Measurements from ENCODE around the gene MBOAT2.

MBOAT2 gene

DNA sequence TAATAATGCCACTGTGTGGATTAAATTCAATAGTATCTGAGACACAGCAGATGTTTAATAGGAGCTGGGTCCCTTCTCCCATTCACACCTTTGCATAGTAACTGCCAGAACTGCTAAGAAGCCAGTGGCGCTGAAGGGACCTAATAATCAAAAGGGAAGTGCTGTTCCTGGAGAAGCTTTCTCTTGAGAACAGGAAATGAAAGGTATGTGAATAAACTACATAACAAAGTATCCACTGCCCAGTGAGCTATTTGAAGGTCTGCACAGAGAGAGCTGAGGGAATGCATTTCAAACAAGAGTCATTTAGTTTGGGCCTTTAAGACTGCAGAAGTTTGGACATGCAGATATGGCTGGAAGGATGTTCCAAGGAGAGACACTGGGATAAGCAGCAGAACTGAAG lies 110.0 kb downstream of the MBOAT2 start:
- Histone ChIP-seq H3K27ac (ENCODE audit: low read depth, low read length) (no peak overlapping the region), H3K27me3 (ENCODE audit: insufficient read depth, low read length) (no peaks in the 10 kb centered on the region), H3K9ac (ENCODE audit: low read depth, low read length) (no peak overlapping the region), H3K4me3 (ENCODE audit: low read length) (no peak overlapping the region), H3K36me3 (ENCODE audit: insufficient read depth, low read length) (peaks cover 15% of the 10 kb centered on the region), H3K9me3 (ENCODE audit: insufficient read depth, low read depth, low read length) (peaks cover 8% of the 10 kb centered on the region; the same call in 1 of the 2 replicates), H3K4me1 (ENCODE audit: insufficient read depth, low read length) (peaks cover 16% of the 10 kb centered on the region)
- WGBS: 60% methylated on average over 1 of the region's 1 CpG

GRCh38 chr2:8892111-8892510 lies 111.4 kb downstream of the MBOAT2 start:
- H3K9ac ChIP-seq (ENCODE audit: low read depth, low read length): no peak overlapping the region
- H3K9me3 ChIP-seq (ENCODE audit: insufficient read depth, low read depth, low read length): peaks cover 8% of the 10 kb centered on the region; the same call in 1 of the 2 replicates
- no peak overlapping the region for H3K27ac ChIP-seq (ENCODE audit: low read depth, low read length)
- H3K36me3 ChIP-seq (ENCODE audit: insufficient read depth, low read length): peaks cover 15% of the 10 kb centered on the region
- H3K4me3 ChIP-seq (ENCODE audit: low read length): no peak overlapping the region
- 91% methylated on average over 2 of the region's 2 CpGs for WGBS
- no peaks in the 10 kb centered on the region for H3K27me3 ChIP-seq (ENCODE audit: insufficient read depth, low read length)
- H3K4me1 ChIP-seq (ENCODE audit: insufficient read depth, low read length): peaks cover 22% of the 10 kb centered on the region

DNA sequence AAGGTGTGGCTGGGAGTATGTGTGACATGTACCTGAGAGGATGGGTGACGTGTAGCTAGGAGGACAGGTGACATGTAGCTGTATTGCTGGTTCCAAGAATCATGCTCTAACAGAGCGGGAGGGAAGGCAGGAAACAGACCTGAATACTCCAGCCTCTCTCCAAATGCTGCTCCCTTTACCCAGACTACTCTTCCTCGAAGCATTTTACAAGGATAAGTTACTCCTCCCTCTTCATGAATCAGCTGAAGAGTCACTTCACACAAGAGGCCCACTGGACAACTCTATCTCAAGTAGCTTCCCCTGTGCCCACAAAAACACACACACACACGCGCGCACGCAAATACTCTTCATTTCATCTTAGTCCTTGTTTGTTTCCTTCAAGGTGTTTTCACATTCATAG lies 113.5 kb downstream of the MBOAT2 start:
- Histone ChIP-seq H3K4me3 (ENCODE audit: low read length) (no peak overlapping the region), H3K36me3 (ENCODE audit: insufficient read depth, low read length) (peaks cover 8% of the 10 kb centered on the region; the same call in 1 of the 2 replicates), H3K27me3 (ENCODE audit: insufficient read depth, low read length) (no peaks in the 10 kb centered on the region), H3K9ac (ENCODE audit: low read depth, low read length) (no peak overlapping the region), H3K4me1 (ENCODE audit: insufficient read depth, low read length) (peaks cover 22% of the 10 kb centered on the region), H3K27ac (ENCODE audit: low read depth, low read length) (no peak overlapping the region), H3K9me3 (ENCODE audit: insufficient read depth, low read depth, low read length) (peaks cover under 1% of the 10 kb centered on the region; the same call in 1 of the 2 replicates)
- WGBS: 91% methylated on average over 7 of the region's 7 CpGs

DNA sequence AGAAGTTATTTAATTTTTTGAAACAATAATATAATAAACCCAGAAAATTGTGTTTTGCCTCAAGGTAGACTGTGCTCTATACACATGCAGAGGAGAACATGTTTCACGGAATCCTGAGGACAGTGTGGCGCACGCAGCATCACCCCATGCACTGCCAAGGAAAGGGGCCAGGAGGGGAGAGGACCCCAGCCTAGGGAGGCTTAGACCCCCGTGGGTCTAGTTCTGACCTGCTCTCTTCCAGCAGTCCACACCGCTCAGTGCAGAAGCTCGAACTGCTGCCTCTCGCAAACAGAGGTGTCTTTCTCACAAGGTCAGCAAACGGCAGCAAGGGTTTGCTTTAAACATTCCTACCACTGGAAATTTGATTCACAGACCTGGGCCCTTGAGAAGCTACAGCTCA lies 114.5 kb downstream of the MBOAT2 start:
- H3K9ac ChIP-seq (ENCODE audit: low read depth, low read length): no peak overlapping the region
- WGBS: 88% methylated on average over 8 of the region's 8 CpGs
- H3K27me3 ChIP-seq (ENCODE audit: insufficient read depth, low read length): no peaks in the 10 kb centered on the region

DNA sequence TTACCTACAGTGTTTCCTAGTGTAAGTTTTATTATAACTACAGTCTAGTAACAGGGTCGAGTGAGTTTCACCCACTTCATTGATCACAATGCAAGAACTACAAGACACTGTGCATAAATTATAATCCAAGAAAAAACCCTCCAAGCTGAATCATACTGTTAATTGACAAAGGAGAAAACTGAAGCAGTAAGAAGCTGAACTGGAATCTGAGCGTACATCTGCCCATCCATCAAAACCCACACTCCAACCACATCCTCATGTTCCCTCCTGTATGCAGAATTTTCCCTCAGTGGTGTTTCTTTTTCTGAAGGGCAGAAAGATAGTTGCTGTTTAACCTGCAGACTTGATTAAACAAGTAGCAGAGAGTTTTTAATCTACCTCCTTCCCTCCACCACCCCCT lies 116.6 kb downstream of the MBOAT2 start:
- peaks cover 11% of the 10 kb centered on the region for H3K4me1 ChIP-seq (ENCODE audit: insufficient read depth, low read length)
- H3K4me3 ChIP-seq (ENCODE audit: low read length): no peak overlapping the region
- no peaks in the 10 kb centered on the region for H3K36me3 ChIP-seq (ENCODE audit: insufficient read depth, low read length)
- no peaks in the 10 kb centered on the region for H3K27me3 ChIP-seq (ENCODE audit: insufficient read depth, low read length)
- 94% methylated on average over 1 of the region's 2 CpGs for WGBS
- H3K9ac ChIP-seq (ENCODE audit: low read depth, low read length): no peak overlapping the region
- H3K27ac ChIP-seq (ENCODE audit: low read depth, low read length): no peak overlapping the region
- H3K9me3 ChIP-seq (ENCODE audit: insufficient read depth, low read depth, low read length): no peaks in the 10 kb centered on the region

More for the DNA sequence above, 114.5 kb downstream of the MBOAT2 start:
- no peak overlapping the region for H3K4me3 ChIP-seq (ENCODE audit: low read length)
- peaks cover 20% of the 10 kb centered on the region for H3K4me1 ChIP-seq (ENCODE audit: insufficient read depth, low read length)
- H3K27ac ChIP-seq (ENCODE audit: low read depth, low read length): no peak overlapping the region
- no peaks in the 10 kb centered on the region for H3K9me3 ChIP-seq (ENCODE audit: insufficient read depth, low read depth, low read length)
- H3K36me3 ChIP-seq (ENCODE audit: insufficient read depth, low read length): no peaks in the 10 kb centered on the region

- H3K9me3 ChIP-seq (ENCODE audit: insufficient read depth, low read depth, low read length): no peaks in the 10 kb centered on the region
- no peak overlapping the region for H3K4me3 ChIP-seq (ENCODE audit: low read length)
- WGBS: 100% methylated on average over 1 of the region's 1 CpG
- H3K4me1 ChIP-seq (ENCODE audit: insufficient read depth, low read length): peaks cover 11% of the 10 kb centered on the region
- no peaks in the 10 kb centered on the region for H3K36me3 ChIP-seq (ENCODE audit: insufficient read depth, low read length)
- H3K27ac ChIP-seq (ENCODE audit: low read depth, low read length): no peak overlapping the region
- H3K9ac ChIP-seq (ENCODE audit: low read depth, low read length): no peak overlapping the region
- no peaks in the 10 kb centered on the region for H3K27me3 ChIP-seq (ENCODE audit: insufficient read depth, low read length)
These were observed 117.3 kb downstream of the MBOAT2 start for GRCh38 chr2:8886202-8886518.

DNA sequence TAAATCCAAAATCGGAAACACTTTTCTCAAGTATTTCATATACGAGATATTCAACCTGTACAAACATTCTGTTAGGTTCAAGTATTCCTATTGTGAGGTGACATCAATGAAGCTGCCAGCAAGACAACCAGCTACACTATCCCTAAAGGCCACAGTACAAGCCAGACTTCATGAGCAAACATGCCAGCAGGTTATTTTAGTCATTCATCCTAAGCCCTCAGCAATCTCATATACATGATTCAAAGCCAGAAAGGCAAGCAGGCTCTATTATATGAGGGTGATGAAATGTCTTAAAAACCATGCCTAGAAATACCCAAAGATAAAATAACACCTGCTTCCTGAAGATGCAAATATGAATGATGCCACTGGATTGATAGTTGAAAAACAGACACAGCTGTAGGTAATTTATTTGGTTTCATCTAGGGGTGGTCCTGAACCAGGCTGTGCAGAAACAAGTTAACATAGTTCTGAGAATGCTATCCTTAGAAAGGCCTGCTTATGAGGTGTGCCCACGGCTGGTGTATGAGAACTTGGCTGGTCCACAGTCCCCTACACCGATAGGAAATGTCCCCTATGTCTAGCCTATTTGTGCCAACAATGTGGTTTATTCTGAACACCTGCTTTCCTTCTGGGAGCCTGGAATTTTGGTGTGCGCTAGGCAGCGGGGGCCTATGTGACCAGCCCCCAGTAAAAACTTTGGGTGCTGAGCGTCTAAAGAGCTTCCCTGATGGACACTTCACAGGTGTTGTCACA lies 117.9 kb downstream of the MBOAT2 start:
- Histone ChIP-seq H3K27ac (ENCODE audit: low read depth, low read length) (no peak overlapping the region), H3K9me3 (ENCODE audit: insufficient read depth, low read depth, low read length) (no peaks in the 10 kb centered on the region), H3K36me3 (ENCODE audit: insufficient read depth, low read length) (peaks cover 3% of the 10 kb centered on the region; the same call in 1 of the 2 replicates), H3K4me1 (ENCODE audit: insufficient read depth, low read length) (peaks cover 11% of the 10 kb centered on the region), H3K27me3 (ENCODE audit: insufficient read depth, low read length) (no peaks in the 10 kb centered on the region), H3K9ac (ENCODE audit: low read depth, low read length) (no peak overlapping the region), H3K4me3 (ENCODE audit: low read length) (no peak overlapping the region)
- WGBS: 92% methylated on average over 7 of the region's 7 CpGs

- Histone ChIP-seq H3K9ac (ENCODE audit: low read depth, low read length) (no peak overlapping the region), H3K4me3 (ENCODE audit: low read length) (no peak overlapping the region), H3K4me1 (ENCODE audit: insufficient read depth, low read length) (peaks cover 11% of the 10 kb centered on the region), H3K9me3 (ENCODE audit: insufficient read depth, low read depth, low read length) (no peaks in the 10 kb centered on the region), H3K27ac (ENCODE audit: low read depth, low read length) (no peak overlapping the region), H3K27me3 (ENCODE audit: insufficient read depth, low read length) (no peaks in the 10 kb centered on the region), H3K36me3 (ENCODE audit: insufficient read depth, low read length) (peaks cover 6% of the 10 kb centered on the region; the same call in 1 of the 2 replicates)
- 96% methylated on average over 4 of the region's 4 CpGs for WGBS
These were observed 118.7 kb downstream of the MBOAT2 start for GRCh38 chr2:8884812-8885211.

DNA sequence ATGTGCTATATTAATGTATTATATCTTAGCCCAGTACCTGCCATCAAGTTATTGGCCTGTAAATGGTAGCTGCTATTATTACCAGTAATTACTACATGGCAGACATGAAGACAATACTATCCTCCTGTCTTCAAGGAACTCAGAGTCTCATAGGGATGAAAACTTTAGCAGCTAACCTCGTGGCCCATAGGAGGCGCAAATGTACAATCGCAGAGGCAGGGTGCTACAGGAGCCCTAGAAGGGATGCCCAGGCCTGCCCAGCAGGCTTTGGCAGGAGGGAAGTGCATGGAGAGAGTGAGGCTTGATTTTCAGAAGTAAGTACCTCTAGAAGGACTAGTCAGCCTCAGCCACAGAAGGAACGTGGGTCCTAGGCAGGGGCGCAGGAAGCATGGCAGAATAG lies 121.4 kb downstream of the MBOAT2 start:
- WGBS: 63% methylated on average over 5 of the region's 5 CpGs
- Histone ChIP-seq H3K9ac (ENCODE audit: low read depth, low read length) (no peak overlapping the region), H3K36me3 (ENCODE audit: insufficient read depth, low read length) (peaks cover 12% of the 10 kb centered on the region; the same call in 1 of the 2 replicates), H3K4me1 (ENCODE audit: insufficient read depth, low read length) (no peaks in the 10 kb centered on the region; the same call in 1 of the 2 replicates), H3K9me3 (ENCODE audit: insufficient read depth, low read depth, low read length) (no peaks in the 10 kb centered on the region), H3K4me3 (ENCODE audit: low read length) (no peak overlapping the region), H3K27ac (ENCODE audit: low read depth, low read length) (no peak overlapping the region), H3K27me3 (ENCODE audit: insufficient read depth, low read length) (no peaks in the 10 kb centered on the region)

DNA sequence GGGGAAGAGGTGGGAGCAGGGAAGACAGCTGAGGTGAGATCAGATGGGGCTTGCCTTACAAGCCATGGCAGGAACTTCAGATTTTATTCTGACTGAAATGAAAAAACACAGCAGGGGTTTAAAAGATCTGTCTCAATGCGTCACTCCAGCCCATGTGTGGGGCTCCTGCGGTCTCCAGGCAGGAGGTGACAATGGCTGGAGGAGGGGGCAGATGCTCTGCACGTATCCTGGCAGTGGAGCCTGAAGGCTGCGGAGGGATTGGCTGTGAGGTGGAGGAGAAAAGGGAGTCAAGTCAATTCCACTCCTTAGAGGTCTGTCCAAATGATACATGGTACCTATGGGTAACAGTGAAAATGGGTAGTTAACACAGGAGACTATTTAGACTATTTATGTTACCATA lies 125.6 kb downstream of the MBOAT2 start:
- H3K27ac ChIP-seq (ENCODE audit: low read depth, low read length): no peak overlapping the region
- no peaks in the 10 kb centered on the region for H3K27me3 ChIP-seq (ENCODE audit: insufficient read depth, low read length)
- peaks cover 33% of the 10 kb centered on the region for H3K36me3 ChIP-seq (ENCODE audit: insufficient read depth, low read length)
- WGBS: 69% methylated on average over 4 of the region's 4 CpGs
- no peaks in the 10 kb centered on the region for H3K9me3 ChIP-seq (ENCODE audit: insufficient read depth, low read depth, low read length)
- H3K4me1 ChIP-seq (ENCODE audit: insufficient read depth, low read length): no peaks in the 10 kb centered on the region
- no peak overlapping the region for H3K9ac ChIP-seq (ENCODE audit: low read depth, low read length)
- H3K4me3 ChIP-seq (ENCODE audit: low read length): no peak overlapping the region

GRCh38 chr2:8877332-8877731 lies 126.2 kb downstream of the MBOAT2 start:
- WGBS: 89% methylated on average over 4 of the region's 4 CpGs
- H3K27ac ChIP-seq (ENCODE audit: low read depth, low read length): no peak overlapping the region
- H3K9me3 ChIP-seq (ENCODE audit: insufficient read depth, low read depth, low read length): no peaks in the 10 kb centered on the region
- peaks cover 33% of the 10 kb centered on the region for H3K36me3 ChIP-seq (ENCODE audit: insufficient read depth, low read length)
- H3K4me1 ChIP-seq (ENCODE audit: insufficient read depth, low read length): no peaks in the 10 kb centered on the region
- no peak overlapping the region for H3K9ac ChIP-seq (ENCODE audit: low read depth, low read length)
- no peak overlapping the region for H3K4me3 ChIP-seq (ENCODE audit: low read length)
- H3K27me3 ChIP-seq (ENCODE audit: insufficient read depth, low read length): no peaks in the 10 kb centered on the region

GRCh38 chr2:8876628-8877027 lies 126.9 kb downstream of the MBOAT2 start:
- Histone ChIP-seq H3K9me3 (ENCODE audit: insufficient read depth, low read depth, low read length) (no peaks in the 10 kb centered on the region), H3K4me1 (ENCODE audit: insufficient read depth, low read length) (no peaks in the 10 kb centered on the region), H3K27ac (ENCODE audit: low read depth, low read length) (no peak overlapping the region), H3K27me3 (ENCODE audit: insufficient read depth, low read length) (no peaks in the 10 kb centered on the region), H3K4me3 (ENCODE audit: low read length) (no peak overlapping the region), H3K9ac (ENCODE audit: low read depth, low read length) (no peak overlapping the region), H3K36me3 (ENCODE audit: insufficient read depth, low read length) (peaks cover 33% of the 10 kb centered on the region)

All from HUES64 (cell line).